A673 (cell line): ENCODE results near the gene GALNT10. TPM values are rescaled to one million over a fixed set of nuclear protein-coding genes. Genes with fewer than 3 reads are reported as not detected.

Source experiments
- BruUV-seq: library from RNA; stranded (reverse); fragments of 400-500 nt; replicated peaks from 2 replicates; lab custom pipeline; 2021; lab: Mats Ljungman, UMichigan
- CTCF ChIA-PET: fragments of 300-600 bp; sonication (Branson Sonifier 250); formaldehyde crosslinking; loops from one replicate; lab custom pipeline; 2022; ENCODE audit warnings: antibody characterized with exemption; lab: Charles Lee
- POLR2A ChIA-PET: fragments of 300-600 bp; sonication (Branson Sonifier 250); formaldehyde crosslinking; loops from one replicate; lab custom pipeline; 2022; ENCODE audit warnings: antibody characterized with exemption; ENCODE audit not compliant: low non-redundant PET; lab: Charles Lee
- DNase-seq: peaks from one replicate; pipeline ENCODE4 v3.0.0-alpha.2; 2015; ENCODE audit warnings: low spot score
- H3K27ac ChIP-seq: fragments of 200-600 bp; sonication (generic); 2 replicates; pipeline ENCODE4 v1.5.1; 2016; ENCODE audit warnings: mixed run types, low read depth, mild to moderate bottlenecking, mixed read lengths, antibody characterized with exemption, low read length; ENCODE audit not compliant: poor library complexity, severe bottlenecking
- H3K27me3 ChIP-seq: fragments of 200-600 bp; sonication (generic); replicated peaks from 2 replicates; pipeline ENCODE4 v1.6.1; 2017; ENCODE audit warnings: mixed run types, low read depth, mild to moderate bottlenecking, mixed read lengths, antibody characterized with exemption, low read length; ENCODE audit not compliant: insufficient read depth, poor library complexity
- H3K36me3 ChIP-seq: fragments of 200-600 bp; sonication (generic); 2 replicates; pipeline ENCODE4 v1.6.1; 2016; ENCODE audit warnings: mixed run types, mild to moderate bottlenecking, mixed read lengths, antibody characterized with exemption, low read length; ENCODE audit not compliant: insufficient read depth, poor library complexity, severe bottlenecking
- H3K4me1 ChIP-seq: fragments of 200-600 bp; sonication (generic); 2 replicates; pipeline ENCODE4 v1.6.1; 2017; ENCODE audit warnings: mixed run types, mild to moderate bottlenecking, mixed read lengths, antibody characterized with exemption, low read length; ENCODE audit not compliant: insufficient read depth, poor library complexity, severe bottlenecking
- H3K4me3 ChIP-seq: fragments of 200-600 bp; sonication (generic); 2 replicates; pipeline ENCODE4 v1.5.1; 2016; ENCODE audit warnings: low read depth, mixed run types, mild to moderate bottlenecking, mixed read lengths, low read length; ENCODE audit not compliant: poor library complexity, severe bottlenecking
- H3K9me3 ChIP-seq: fragments of 200-600 bp; sonication (generic); 2 replicates; pipeline ENCODE4 v1.6.1; 2016; ENCODE audit warnings: mixed run types, low read depth, mild to moderate bottlenecking, mixed read lengths, antibody characterized with exemption, low read length; ENCODE audit not compliant: poor library complexity, severe bottlenecking
- CTCF ChIP-seq: fragments of 300-800, 200-600 bp; sonication (generic); conservative IDR thresholded peaks from 2 replicates; pipeline ENCODE4 v1.5.1; 2017; ENCODE audit warnings: low read depth, mild to moderate bottlenecking, antibody characterized with exemption, low read length, moderate library complexity, mixed read lengths
- EZH2 ChIP-seq: fragments of 200-600 bp; sonication (generic); IDR thresholded peaks from 2 replicates; pipeline ENCODE4 v1.6.1; 2017; ENCODE audit warnings: borderline replicate concordance, low read depth, mild to moderate bottlenecking, mixed read lengths, antibody characterized with exemption, low read length; ENCODE audit not compliant: poor library complexity, severe bottlenecking
- intact Hi-C: fragments of 100-400 bp; cut with micrococcal nuclease; formaldehyde crosslinking; loops from one replicate; pipeline ENCODE4 v1.10.0; 2022; ENCODE audit not compliant: unreplicated experiment
- total RNA-seq: library from RNA; stranded (reverse); gene quantifications from 2 replicates; pipeline ENCODE4 v1.2.3, GENCODE V29; 2021

The GALNT10 gene
- total RNA-seq, 1 experiment from 2014 or later, result 17.9 TPM

- ChIA-PET CTCF (interaction anchor here (0.8 kb wide), 1 partner anchor 330 kb away, joined by 4 read pairs; no protein-coding TSS in a partner anchor), POLR2A (no interaction called here)
- DNase-seq, result no peak
- Histone ChIP-seq H3K4me3 (no peak overlapping the region), H3K27me3 (no peaks in the 10 kb centered on the region), H3K27ac (no peak overlapping the region), H3K4me1 (peaks cover 5% of the 10 kb centered on the region), H3K9me3 (no peaks in the 10 kb centered on the region), H3K36me3 (no peaks in the 10 kb centered on the region)
- BruUV-seq, result no TSS peak
- intact Hi-C loops, result loop anchor here (5.0 kb wide), 1 partner anchor 140 kb away; no protein-coding TSS in a partner anchor
- TF ChIP-seq EZH2 (no peak), CTCF (no peak)
Measured at GRCh38 chr5:154402611-154403010, 212.1 kb downstream of the GALNT10 start.

DNA sequence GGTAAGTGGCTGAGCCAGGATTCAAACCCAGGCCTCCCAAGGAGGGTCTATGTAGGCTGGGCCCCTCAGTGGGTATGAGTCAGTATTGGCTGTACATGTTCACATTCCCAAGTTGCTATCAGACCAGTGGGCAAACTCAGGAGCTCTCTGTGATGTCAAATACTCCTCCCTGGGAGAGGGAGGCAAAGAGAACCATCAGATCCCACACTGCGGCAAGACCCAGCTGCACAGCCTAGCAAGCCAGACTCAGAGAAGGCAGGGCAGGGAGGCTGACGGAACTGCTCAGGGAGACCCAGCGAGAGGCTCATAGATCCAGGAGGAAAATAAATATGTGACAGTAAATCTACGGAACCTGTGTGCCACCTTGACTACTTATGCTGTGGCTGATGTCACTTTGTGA, 212.7 kb downstream of the GALNT10 start:
- Histone ChIP-seq H3K27me3 (no peaks in the 10 kb centered on the region), H3K9me3 (no peaks in the 10 kb centered on the region), H3K4me3 (no peak overlapping the region), H3K36me3 (no peaks in the 10 kb centered on the region), H3K27ac (no peak overlapping the region), H3K4me1 (no peaks in the 10 kb centered on the region)
- intact Hi-C loops, result loop anchor here (5.0 kb wide), 1 partner anchor 141 kb away; no protein-coding TSS in a partner anchor
- ChIA-PET CTCF (interaction anchor here (0.6 kb wide), 1 partner anchor 227 kb away, joined by 3 read pairs; no protein-coding TSS in a partner anchor), POLR2A (no interaction called here)
- BruUV-seq, result no TSS peak
- no peak for DNase-seq
- no peak for TF ChIP-seq CTCF
- TF ChIP-seq EZH2, result no peak

- BruUV-seq, result no TSS peak
- no peak for DNase-seq
- Histone ChIP-seq H3K4me3 (no peak overlapping the region), H3K4me1 (no peaks in the 10 kb centered on the region), H3K27ac (no peak overlapping the region), H3K27me3 (no peaks in the 10 kb centered on the region), H3K36me3 (no peaks in the 10 kb centered on the region), H3K9me3 (no peaks in the 10 kb centered on the region)
- no peak for TF ChIP-seq EZH2
- TF ChIP-seq CTCF, result no peak
- intact Hi-C loops, result loop anchor here (2.0 to 5.0 kb wide), 3 partner anchors 142 to 429 kb away; partner anchors contain the start of gene GALNT10
- ChIA-PET CTCF (interaction anchor here (0.6 to 2.1 kb wide), 4 partner anchors 207 to 429 kb away, joined by 3 to 7 read pairs (median 4); no protein-coding TSS in a partner anchor), POLR2A (no interaction called here)
Measured at GRCh38 chr5:154403776-154404387, 213.3 kb downstream of the GALNT10 start.
